ENCODE results near the gene ATG4D.

ATG4D gene

DNA sequence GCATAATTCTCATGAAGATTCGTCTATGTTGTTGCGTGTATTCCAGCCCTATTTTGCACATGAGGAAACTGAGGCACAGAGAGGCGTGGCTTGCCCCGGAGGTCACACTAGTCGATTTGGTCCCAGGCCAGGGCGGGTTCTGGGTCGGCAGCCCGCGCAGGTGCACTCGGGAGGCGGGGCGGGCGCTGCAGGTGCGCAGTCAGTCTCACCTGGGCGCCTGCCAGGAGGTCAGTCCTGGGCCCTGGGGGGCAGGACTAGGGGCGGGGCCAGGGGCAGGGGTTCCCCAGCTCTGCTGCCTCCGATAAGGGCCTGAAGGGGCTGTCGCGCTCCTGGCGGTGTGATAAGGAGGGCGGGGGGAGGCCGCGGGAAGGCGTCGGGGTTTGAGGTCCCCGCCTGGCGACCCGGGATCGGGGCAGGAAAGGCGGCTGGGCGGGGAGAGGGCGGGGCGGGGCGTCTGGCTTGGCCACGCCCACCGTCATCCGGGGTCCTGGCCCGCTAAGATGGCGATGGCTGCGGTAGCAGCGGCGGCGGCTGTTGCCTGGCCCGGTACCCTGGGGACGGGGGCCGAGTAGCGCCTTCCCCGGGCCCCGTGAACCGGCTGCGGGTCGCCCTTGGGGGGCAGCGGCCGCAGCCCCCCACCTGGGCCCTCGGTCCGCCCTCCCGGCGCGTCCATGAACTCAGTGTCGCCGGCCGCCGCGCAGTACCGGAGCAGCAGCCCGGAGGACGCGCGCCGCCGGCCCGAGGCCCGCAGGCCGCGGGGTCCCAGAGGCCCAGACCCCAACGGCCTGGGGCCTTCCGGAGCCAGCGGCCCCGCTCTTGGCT is at the start of gene ATG4D:
Gene ATG4D, plus strand, starts transcription at position 485 of the 822 bp plus-strand sequence. Its CDS starts 187 bp downstream, at position 672.
- DNase-seq (ENCODE audit: low spot score), result peak; percentile 99

- no peak for DNase-seq (ENCODE audit: low spot score)
Observed at GRCh38 chr19:10497371-10497770, 46.3 kb upstream of the ATG4D start.

- DNase-seq (ENCODE audit: low spot score), result no peak
Observed at GRCh38 chr19:10499550-10500246, 44.0 kb upstream of the ATG4D start.

- DNase-seq (ENCODE audit: low spot score), result no peak
Observed at GRCh38 chr19:10500247-10500592, 43.5 kb upstream of the ATG4D start.

DNA sequence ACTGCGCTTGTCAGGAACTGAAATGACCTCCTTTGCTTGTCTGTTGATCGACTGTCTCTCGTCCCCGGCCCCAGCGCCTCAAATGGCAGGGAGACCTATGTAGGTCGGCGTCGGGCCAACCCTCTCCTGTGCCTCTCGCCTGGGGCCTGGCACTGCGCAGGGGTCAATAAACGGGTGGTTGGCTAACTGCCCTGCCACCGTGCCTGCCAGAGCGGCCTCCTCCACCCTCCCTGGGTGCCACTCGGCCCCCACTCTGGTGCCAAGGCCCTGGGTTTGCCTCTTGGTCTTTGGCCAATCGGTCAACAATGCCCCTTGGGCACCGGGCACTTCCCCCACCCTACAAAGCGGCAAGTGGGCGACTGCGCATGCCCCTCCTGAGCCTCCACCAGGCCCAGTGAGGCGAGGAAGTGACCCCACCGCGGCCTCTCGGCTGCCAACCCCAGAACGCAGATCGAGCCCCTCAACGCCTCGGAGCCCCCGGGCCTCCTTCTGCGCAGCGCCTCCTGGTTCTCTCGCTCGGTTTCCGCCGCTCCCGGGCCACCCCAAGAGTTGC is 41.7 kb upstream of the ATG4D start:
- DNase-seq (ENCODE audit: low spot score), result peak; percentile 67

DNA sequence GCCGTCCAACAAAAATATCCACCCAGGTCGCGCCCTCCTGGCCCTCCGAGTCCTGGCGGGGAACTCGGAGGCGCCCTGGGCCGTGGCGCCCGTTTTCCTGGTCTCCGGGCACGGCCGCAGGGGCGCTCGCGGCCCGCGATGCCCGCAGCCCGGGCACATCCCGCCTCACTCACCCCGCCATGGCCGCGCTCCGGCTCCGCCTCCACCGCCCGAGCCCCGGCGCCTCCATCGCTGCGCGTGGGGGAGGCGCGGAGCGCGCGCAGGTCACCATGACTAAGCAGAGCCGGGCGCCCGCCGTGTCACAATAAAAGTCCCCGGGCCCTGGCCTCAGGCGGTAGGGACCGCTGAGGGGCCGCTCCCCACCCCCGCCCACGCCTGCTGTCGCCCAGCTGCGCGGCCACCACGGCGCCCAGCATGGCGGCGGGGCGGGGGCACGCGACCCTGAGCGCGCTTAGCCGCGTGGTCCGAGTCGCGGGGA is 41.1 kb upstream of the ATG4D start:
- DNase-seq (ENCODE audit: low spot score), result peak; percentile 97

DNA sequence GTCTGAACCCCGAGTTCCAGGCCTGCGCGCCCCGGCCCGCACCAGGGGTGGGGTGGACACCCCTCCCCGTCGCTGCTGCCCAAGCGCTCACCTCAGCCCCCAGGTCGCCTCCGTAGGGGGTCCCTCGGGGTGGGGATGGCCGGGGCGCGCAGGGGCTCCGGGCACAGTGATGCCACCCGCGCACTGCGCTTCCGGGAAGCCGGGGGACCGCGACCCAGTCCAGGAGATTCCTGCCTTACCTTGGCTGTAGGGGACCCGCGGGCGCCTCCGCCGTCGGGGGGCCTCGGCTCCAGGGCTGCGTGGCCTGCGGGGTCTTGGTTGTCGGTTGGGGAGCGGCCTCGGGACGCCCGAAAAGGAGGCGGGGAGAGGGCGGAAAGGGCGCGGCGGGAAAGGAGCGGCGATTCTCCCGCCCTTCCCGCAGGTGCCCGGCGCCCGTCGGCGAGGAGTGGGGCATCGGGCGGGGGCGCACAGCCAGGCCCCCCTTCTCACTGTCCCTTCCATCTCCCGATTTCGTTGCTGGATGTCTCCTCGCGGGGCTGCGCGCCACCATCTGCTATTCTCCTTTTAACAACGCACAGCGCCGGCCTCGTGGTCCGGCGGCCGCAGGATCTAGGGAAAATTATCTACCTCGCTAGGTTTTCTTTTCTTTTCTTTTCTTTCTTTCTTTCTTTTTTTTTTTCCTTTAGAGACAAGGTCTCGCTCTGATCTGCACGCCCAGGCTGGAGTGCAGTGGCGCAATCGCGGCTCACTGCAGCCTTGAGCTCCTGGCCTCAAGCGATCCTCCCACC is 40.5 kb upstream of the ATG4D start, which contains the start of gene KEAP1:
Gene KEAP1, minus strand, starts transcription at position 355 of the 788 bp plus-strand sequence. CDS start 3,323 bp downstream, outside the sequence.
- peak; percentile 78 for DNase-seq (ENCODE audit: low spot score)

DNA sequence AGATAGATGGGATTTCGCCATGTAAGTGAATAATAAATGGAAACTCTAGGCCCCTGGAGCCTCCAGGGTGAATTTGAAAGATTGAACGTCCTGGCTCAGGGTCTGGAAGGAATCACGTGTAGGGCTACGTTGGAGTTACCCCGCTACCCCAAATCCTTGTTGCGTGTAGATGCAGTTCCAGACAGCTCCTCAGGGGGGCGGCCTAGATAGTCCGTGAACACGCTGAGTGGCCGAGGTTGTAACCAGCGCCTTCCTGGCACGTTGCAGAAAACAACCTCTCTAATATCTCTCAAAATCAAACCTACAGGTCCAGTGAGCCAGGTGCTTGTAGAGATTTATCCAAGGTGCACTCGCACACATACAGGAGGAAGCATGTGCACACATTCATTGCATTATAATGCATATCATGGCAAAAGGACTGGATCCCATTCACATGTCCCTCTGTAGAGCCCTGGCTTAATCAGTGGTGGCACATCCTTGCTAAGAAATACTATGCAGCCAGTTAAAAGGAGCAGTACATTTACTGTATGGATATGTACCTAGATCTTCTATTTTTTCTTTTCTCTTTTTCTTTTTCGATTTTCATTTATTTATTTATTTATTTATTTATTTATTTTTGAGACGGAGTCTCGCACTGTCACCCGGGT is 38.0 kb upstream of the ATG4D start:
- DNase-seq (ENCODE audit: low spot score), result peak; percentile 48

- no peak for DNase-seq (ENCODE audit: low spot score)
Observed at GRCh38 chr19:10508036-10508435, 35.7 kb upstream of the ATG4D start.

DNA sequence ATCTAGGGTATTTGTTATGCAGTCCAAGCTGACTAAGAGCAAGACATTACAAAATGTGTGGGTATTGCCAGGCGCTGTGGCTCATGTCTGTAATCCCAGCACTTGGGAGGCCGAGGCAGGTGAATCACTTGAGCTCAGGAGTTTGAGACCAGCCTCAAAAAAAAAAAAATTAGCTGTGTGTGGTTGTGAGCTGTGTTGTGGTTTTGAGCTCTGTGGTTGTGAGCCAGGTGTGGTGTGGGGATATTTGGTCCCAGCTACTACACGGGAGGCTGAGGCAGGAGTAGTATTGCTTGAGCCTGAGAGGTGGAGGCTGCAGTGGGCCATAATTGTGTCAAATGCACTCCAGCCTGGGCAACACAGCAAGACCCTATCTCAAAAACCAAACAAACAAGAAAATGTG is 35.0 kb upstream of the ATG4D start:
- no peak for DNase-seq (ENCODE audit: low spot score)

DNA sequence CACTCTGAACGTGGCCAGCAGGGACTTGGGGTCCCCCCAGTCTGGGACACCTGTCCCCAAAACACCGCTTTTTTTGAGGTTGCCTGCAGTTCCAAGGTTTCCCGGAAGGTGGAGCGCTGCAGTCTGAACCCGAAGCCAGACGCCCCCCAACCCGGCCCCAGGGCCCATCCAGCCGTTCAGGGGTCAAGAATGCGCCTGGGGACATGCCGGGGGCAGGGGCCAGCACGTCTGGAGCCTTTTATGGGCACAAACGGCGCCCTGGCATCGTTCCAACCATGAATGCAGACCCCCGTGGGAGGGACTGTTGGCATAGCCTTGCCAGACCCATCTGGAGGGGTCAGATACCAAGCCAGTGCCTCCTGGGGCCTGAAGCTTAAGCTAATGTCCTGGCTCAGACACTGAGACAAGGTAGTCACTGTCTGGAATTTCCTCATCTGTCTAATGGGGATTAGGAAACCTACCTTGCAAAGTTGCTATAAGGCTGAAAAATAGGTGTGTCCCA is 33.4 kb upstream of the ATG4D start:
- DNase-seq (ENCODE audit: low spot score), result peak; percentile 87

- DNase-seq (ENCODE audit: low spot score), result no peak
Observed at GRCh38 chr19:10513223-10513622, 30.5 kb upstream of the ATG4D start.

DNA sequence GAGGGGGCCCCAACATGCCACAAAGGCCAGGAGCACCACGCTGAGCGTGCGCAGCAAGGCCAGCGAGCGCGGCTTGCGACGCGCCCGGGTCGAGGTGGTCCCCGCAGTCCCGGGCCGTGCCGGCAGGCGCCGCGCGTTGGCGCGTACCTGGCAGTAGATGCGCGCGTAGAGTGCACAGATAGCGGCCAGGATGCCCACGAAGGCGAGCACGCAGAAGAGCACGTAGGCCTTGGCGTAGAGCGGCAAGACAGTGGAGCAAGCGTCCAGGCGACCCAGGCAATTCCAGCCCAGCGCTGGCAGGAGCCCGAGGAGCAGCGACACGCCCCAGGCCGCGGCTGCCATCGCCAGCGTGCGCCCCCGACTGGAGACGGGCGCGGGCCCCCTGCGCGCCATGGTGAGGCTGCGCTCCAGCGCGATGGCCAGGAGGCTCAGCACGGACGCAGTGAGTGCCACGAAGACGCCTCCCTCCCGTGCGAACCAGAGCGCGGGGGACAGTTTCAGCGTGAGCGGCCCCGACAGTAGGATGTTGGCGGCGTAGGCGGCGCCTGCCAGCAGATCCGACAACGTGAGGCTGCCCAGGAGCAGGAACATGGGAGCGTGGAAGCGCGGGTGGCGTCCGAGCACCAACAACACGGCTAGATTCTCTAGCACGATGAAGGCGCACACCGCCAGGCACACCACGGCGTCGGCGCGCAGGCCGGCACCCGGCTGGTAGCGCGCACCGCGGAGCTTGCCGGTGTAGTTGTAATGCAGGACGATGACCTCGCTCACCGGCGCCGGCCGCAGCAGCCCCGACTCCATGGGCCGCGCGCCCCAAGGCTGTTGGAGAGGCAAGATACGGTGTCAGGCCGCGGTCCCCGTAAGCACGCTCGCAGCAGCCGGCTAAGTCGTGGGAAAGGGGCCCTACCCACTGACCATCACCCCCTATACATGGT is 29.2 kb upstream of the ATG4D start:
- DNase-seq (ENCODE audit: low spot score), result no peak

DNA sequence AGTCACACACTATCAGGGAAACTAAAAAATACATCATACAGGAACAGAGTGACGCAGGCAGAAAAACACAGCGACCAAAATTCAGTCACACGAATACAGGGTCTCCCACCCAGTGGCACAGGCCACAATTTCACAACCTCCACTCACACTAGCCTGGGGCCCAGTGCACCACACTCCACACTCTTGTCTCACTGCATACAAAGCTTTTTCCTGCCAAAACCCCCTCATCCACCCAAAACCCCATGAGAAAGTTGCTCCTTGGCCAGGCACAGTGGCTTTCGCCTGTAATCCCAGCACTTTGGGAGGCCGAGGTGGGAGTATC is 27.7 kb upstream of the ATG4D start:
- DNase-seq (ENCODE audit: low spot score), result no peak

GRCh38 chr19:10516671-10517286 is 26.9 kb upstream of the ATG4D start:
- DNase-seq (ENCODE audit: low spot score), result peak; percentile 34

- DNase-seq (ENCODE audit: low spot score), result peak; percentile 70
Observed at GRCh38 chr19:10517361-10517759, 26.3 kb upstream of the ATG4D start, which contains the start of gene S1PR5. TSS of gene S1PR5 (minus strand) at chr19:10517447. CDS start at chr19:10515011, 2,436 bp downstream.

DNA sequence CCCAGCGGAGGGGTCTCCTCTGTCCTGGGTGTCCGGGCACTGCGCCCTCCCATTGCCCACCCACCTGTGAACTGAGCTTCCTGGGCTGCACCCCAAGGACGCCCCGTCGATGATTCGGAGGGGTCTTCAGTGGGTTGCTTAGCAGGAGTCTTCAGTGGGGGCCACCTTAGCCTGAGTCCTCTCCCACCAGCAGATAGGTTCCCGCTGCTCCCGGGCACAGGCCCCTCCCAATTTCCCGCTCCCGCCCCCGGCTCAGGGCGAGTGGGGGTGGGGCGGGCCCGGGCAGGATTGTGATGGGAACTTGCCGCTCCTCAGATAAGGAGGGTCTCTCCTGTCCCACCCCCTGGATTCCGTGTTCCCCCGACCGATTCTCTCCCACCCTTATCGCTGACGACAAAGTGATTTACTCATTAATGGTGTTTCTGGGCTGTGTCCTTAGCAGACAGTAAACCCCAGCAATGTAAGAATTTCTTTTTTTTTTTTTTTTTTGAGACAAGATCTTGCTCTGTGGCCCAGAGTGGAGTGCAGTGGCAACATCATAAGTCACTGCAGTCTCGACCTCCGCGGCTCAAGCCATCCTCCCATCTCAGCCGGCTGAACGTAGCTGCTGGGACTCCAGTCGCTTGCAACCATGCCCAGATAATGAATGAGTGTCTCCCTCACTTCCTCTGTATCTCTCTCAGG is 25.8 kb upstream of the ATG4D start:
- peak; percentile 69 for DNase-seq (ENCODE audit: low spot score)

- peak; percentile 79 for DNase-seq (ENCODE audit: low spot score)
Observed at GRCh38 chr19:10518444-10519361, 25.0 kb upstream of the ATG4D start.

Data from D341Med (cell line).